Stomach (tissue), 9 donors: Measurements from ENCODE around the gene BTG1. TPM values are rescaled to one million over a fixed set of nuclear protein-coding genes. Genes with fewer than 3 reads are reported as not detected.

Experiments used
- DNase-seq, 2 donors: peaks; one replicate each; pipeline versions ENCODE4 v3.0.0 to v3.0.0-alpha.2; 2013 to 2019
- H3K27ac ChIP-seq, 5 donors: fragments of 200-600 bp in 4 of 5; sonication (generic) in 4 of 5; one replicate each; pipeline ENCODE4 v1.5.1; 2013 to 2019; ENCODE audit warnings: mild to moderate bottlenecking in 1 of 5, moderate library complexity in 1 of 5
- H3K27me3 ChIP-seq, 3 donors: fragments of 200-600 bp; sonication (generic); one replicate each; pipeline ENCODE4 v1.5.1; 2017 to 2019; ENCODE audit warnings: mixed run types in 1 of 3
- H3K36me3 ChIP-seq, 4 donors: fragments of 200-600 bp; sonication (generic); 1 replicate in 3 of 4; 2 replicates in 1 of 4; pipeline ENCODE4 v1.5.1; 2016 to 2019
- H3K4me1 ChIP-seq, 4 donors: fragments of 200-600 bp; sonication (generic); one replicate each; pipeline ENCODE4 v1.5.1; 2016 to 2019
- H3K4me3 ChIP-seq, 4 donors: fragments of 200-600 bp; sonication (generic) in 3 of 4; one replicate each; pipeline ENCODE4 v1.5.1; 2016 to 2019; ENCODE audit warnings: mild to moderate bottlenecking in 1 of 4
- H3K9me3 ChIP-seq, 4 donors: fragments of 200-600 bp; sonication (generic); one replicate each; pipeline ENCODE4 v1.5.1; 2016 to 2019
- CTCF ChIP-seq, 7 experiments: fragments of 450-650 bp in 4 of 7; fragments of 200-600 bp in 3 of 7; sonication (generic) in 3 of 7; IDR thresholded peaks; one replicate each; pipeline ENCODE4 v1.5.1; 2016 to 2019; ENCODE audit warnings: antibody characterized with exemption in 7 of 7, control low read depth in 2 of 7, mild to moderate bottlenecking in 1 of 7
- EP300 ChIP-seq: sonication (generic); formaldehyde crosslinking; IDR thresholded peaks from one replicate; pipeline ENCODE4 v1.6.1; 2017; ENCODE audit warnings: antibody characterized with exemption
- POLR2A ChIP-seq, 4 donors: fragments of 450-650 bp; IDR thresholded peaks; one replicate each; pipeline ENCODE4 v1.6.1; 2016; ENCODE audit warnings: antibody characterized with exemption in 4 of 4, control low read depth in 2 of 4, mild to moderate bottlenecking in 1 of 4, moderate library complexity in 1 of 4
- POLR2AphosphoS5 ChIP-seq, 3 donors: sonication (generic); formaldehyde crosslinking; IDR thresholded peaks; one replicate each; pipeline ENCODE4 v1.6.1; 2016; ENCODE audit warnings: antibody characterized with exemption in 3 of 3
- WGBS, 5 donors: extraction: QIAGEN DNeasy Blood & Tissue Kit in 3 of 5; methylation state at CpG; one replicate each; pipeline versions ENCODE4 v1.1.5 to v1.1.7; 2013 to 2018; 5-methylcytosine and 5-hydroxymethylcytosine counted together
- intact Hi-C: fragments of 100-400 bp; cut with DNase I; formaldehyde crosslinking; loops from one replicate; pipeline ENCODE4 v1.15.1; 2023; ENCODE audit warnings: low total_unique reads
- polyA plus RNA-seq, 3 donors: library from polyadenylated mRNA; stranded (reverse); fragments of 200-250 nt; gene quantifications; one replicate each; pipeline ENCODE4 v1.2.3, GENCODE V29; 2013
- total RNA-seq, 5 donors: library from RNA; depleted of rRNA; stranded (reverse); fragments of >200 nt; gene quantifications; one replicate each; pipeline versions ENCODE4 v1.1.0 to v1.2.3, GENCODE V29; 2014 to 2016
- donor health status: healthy with polysubstance abuse.
- donor health status: Bipolar disorder and iron deficiency.
- donor health status: healthy.

Gene BTG1
- total and polyA plus RNA-seq, 8 donors, result 20.5 to 108 (median 39.9) TPM

GRCh38 chr12:92193063-92193462 is 47.4 kb upstream of the BTG1 start:
- intact Hi-C loops, result no loop called here
- Histone ChIP-seq H3K27ac (no peak overlapping the region), H3K27me3 (no peaks in the 10 kb centered on the region), H3K4me1 (no peaks in the 10 kb centered on the region), H3K9me3 (peaks cover 0 to 6% (median 0%) of the 10 kb centered on the region in 4 donors), H3K36me3 (no peaks in the 10 kb centered on the region), H3K4me3 (no peak overlapping the region)
- 66 to 89% (median 74%) methylated on average over 2 of the region's 2 CpGs for WGBS, 5 donors
- TF ChIP-seq EP300 (no peak), POLR2A (IDR thresholded peaks at IDR 0.05) (no peak), CTCF (IDR thresholded peaks at IDR 0.05) (no peak)
- no peak for DNase-seq

GRCh38 chr12:92192360-92192759 is 46.7 kb upstream of the BTG1 start:
- no peak for TF ChIP-seq POLR2AphosphoS5 (IDR thresholded peaks at IDR 0.05)
- TF ChIP-seq CTCF (IDR thresholded peaks at IDR 0.05), result no peak
- TF ChIP-seq EP300, result no peak
- no peak for TF ChIP-seq POLR2A (IDR thresholded peaks at IDR 0.05)
- no peaks in the 10 kb centered on the region for H3K27me3 ChIP-seq
- no peaks in the 10 kb centered on the region for H3K36me3 ChIP-seq
- no peak overlapping the region for H3K27ac ChIP-seq
- no peaks in the 10 kb centered on the region for H3K4me1 ChIP-seq
- H3K9me3 ChIP-seq, result peaks cover 0 to 6% (median 0%) of the 10 kb centered on the region in 4 donors
- DNase-seq, result no peak
- intact Hi-C loops, result no loop called here
- no peak overlapping the region for H3K4me3 ChIP-seq

- Histone ChIP-seq H3K27ac (no peak overlapping the region), H3K9me3 (no peaks in the 10 kb centered on the region), H3K36me3 (no peaks in the 10 kb centered on the region), H3K4me1 (no peaks in the 10 kb centered on the region), H3K27me3 (no peaks in the 10 kb centered on the region), H3K4me3 (no peak overlapping the region)
- DNase-seq, result no peak
- WGBS, 5 donors, result 62 to 85% (median 76%) methylated on average over 3 of the region's 3 CpGs
- TF ChIP-seq CTCF (IDR thresholded peaks at IDR 0.05), result no peak
- no peak for TF ChIP-seq EP300
- no peak for TF ChIP-seq POLR2AphosphoS5 (IDR thresholded peaks at IDR 0.05)
- no peak for TF ChIP-seq POLR2A (IDR thresholded peaks at IDR 0.05)
- intact Hi-C loops, result no loop called here
Measured at GRCh38 chr12:92191061-92191460, 45.4 kb upstream of the BTG1 start.

- Histone ChIP-seq H3K27me3 (no peaks in the 10 kb centered on the region), H3K27ac (no peak overlapping the region), H3K36me3 (no peaks in the 10 kb centered on the region), H3K9me3 (no peaks in the 10 kb centered on the region), H3K4me3 (no peak overlapping the region), H3K4me1 (no peaks in the 10 kb centered on the region)
- intact Hi-C loops, result no loop called here
- no peak for TF ChIP-seq POLR2A (IDR thresholded peaks at IDR 0.05)
- no peak for DNase-seq
- 91 to 94% (median 94%) methylated on average over 7 of the region's 7 CpGs for WGBS, 5 donors
Measured at GRCh38 chr12:92188517-92189188, 43.0 kb upstream of the BTG1 start.

GRCh38 chr12:92186038-92186470 is 40.4 kb upstream of the BTG1 start:
- TF ChIP-seq POLR2A (IDR thresholded peaks at IDR 0.05), result no peak
- TF ChIP-seq CTCF (IDR thresholded peaks at IDR 0.05), result no peak
- no peak for TF ChIP-seq EP300
- no peak for TF ChIP-seq POLR2AphosphoS5 (IDR thresholded peaks at IDR 0.05)
- Histone ChIP-seq H3K27me3 (no peaks in the 10 kb centered on the region), H3K9me3 (no peaks in the 10 kb centered on the region), H3K4me3 (no peak overlapping the region), H3K36me3 (no peaks in the 10 kb centered on the region), H3K4me1 (no peaks in the 10 kb centered on the region), H3K27ac (no peak overlapping the region)
- DNase-seq, result no peak
- WGBS, 5 donors, result 57 to 63% (median 57%) methylated on average over 2 of the region's 2 CpGs
- intact Hi-C loops, result no loop called here
